Common myeloid progenitor, CD34-positive (primary cell): Measurements from ENCODE around the gene RGS7.

ENCODE experiments used
- CTCF ChIA-PET: fragments of 350-600 bp; sonication (Branson Sonifier 250); formaldehyde crosslinking; loops from one replicate; lab custom pipeline; 2021; ENCODE audit warnings: antibody characterized with exemption; lab: Charles Lee
- POLR2A ChIA-PET: fragments of 350-600 bp; sonication (Branson Sonifier 250); formaldehyde crosslinking; loops from one replicate; lab custom pipeline; 2021; ENCODE audit warnings: antibody characterized with exemption; lab: Charles Lee
- DNase-seq, 3 donors: peaks; one replicate each; pipeline versions ENCODE4 v3.0.0 to v3.0.0-alpha.2; 2013
- H3K27ac ChIP-seq, 2 experiments: 1 replicate in 1 of 2; 2 replicates in 1 of 2; pipeline ENCODE4 v1.7.0; 2013; ENCODE audit warnings: inconsistent platforms in 2 of 2, low read length in 2 of 2, mild to moderate bottlenecking in 2 of 2, low read depth in 1 of 2, moderate library complexity in 1 of 2; ENCODE audit not compliant: severe bottlenecking in 2 of 2, insufficient read depth in 1 of 2, poor library complexity in 1 of 2
- H3K27me3 ChIP-seq, 5 experiments: replicated peaks in 2 of 5; 1 replicate in 3 of 5; 2 replicates in 2 of 5; pipeline versions ENCODE4 v1.6.1 to v1.7.0; 2013; ENCODE audit warnings: low read length in 4 of 5, mild to moderate bottlenecking in 2 of 5, moderate library complexity in 2 of 5, inconsistent platforms in 1 of 5; ENCODE audit not compliant: insufficient read depth in 5 of 5, control insufficient read depth in 4 of 5
- H3K36me3 ChIP-seq, 4 experiments: 1 replicate in 2 of 4; 2 replicates in 2 of 4; pipeline versions ENCODE4 v1.6.1 to v1.7.0; 2013; ENCODE audit warnings: low read length in 3 of 4, control low read depth in 1 of 4, mild to moderate bottlenecking in 1 of 4; ENCODE audit not compliant: control insufficient read depth in 4 of 4, insufficient read depth in 4 of 4
- H3K4me1 ChIP-seq, 4 experiments: 1 replicate in 3 of 4; 2 replicates in 1 of 4; pipeline versions ENCODE4 v1.6.1 to v1.7.1; 2013; ENCODE audit warnings: low read length in 3 of 4, mild to moderate bottlenecking in 3 of 4, control low read depth in 1 of 4, inconsistent platforms in 1 of 4, moderate library complexity in 1 of 4; ENCODE audit not compliant: control insufficient read depth in 4 of 4, insufficient read depth in 4 of 4; ENCODE audit errors: control extremely low read depth in 1 of 4
- H3K4me3 ChIP-seq, 7 experiments: 1 replicate in 4 of 7; 2 replicates in 3 of 7; pipeline versions ENCODE4 v1.5.1 to v1.7.0; 2013; ENCODE audit warnings: mild to moderate bottlenecking in 7 of 7, low read length in 6 of 7, moderate library complexity in 6 of 7, inconsistent platforms in 2 of 7, low read depth in 2 of 7, control low read depth in 1 of 7; ENCODE audit not compliant: insufficient read depth in 4 of 7, control insufficient read depth in 1 of 7; ENCODE audit errors: extremely low read depth in 1 of 7
- H3K9me3 ChIP-seq, 5 experiments: 1 replicate in 4 of 5; 2 replicates in 1 of 5; pipeline versions ENCODE4 v1.6.1 to v1.7.1; 2013; ENCODE audit warnings: low read length in 4 of 5, mild to moderate bottlenecking in 2 of 5, inconsistent platforms in 1 of 5, low read depth in 1 of 5, moderate library complexity in 1 of 5; ENCODE audit not compliant: control insufficient read depth in 4 of 5, insufficient read depth in 2 of 5; ENCODE audit errors: control extremely low read depth in 1 of 5
- WGBS: methylation state at CpG from one replicate; pipeline ENCODE4 v1.1.5; 2013; ENCODE audit not compliant: insufficient coverage; 5-methylcytosine and 5-hydroxymethylcytosine counted together

Gene RGS7

GRCh38 chr1:241332037-241332409 lies 25.0 kb downstream of the RGS7 start:
- Histone ChIP-seq H3K4me3 (no peak overlapping the region), H3K27ac (no peak overlapping the region), H3K4me1 (no peaks in the 10 kb centered on the region), H3K27me3 (no peaks in the 10 kb centered on the region), H3K36me3 (no peaks in the 10 kb centered on the region), H3K9me3 (no peaks in the 10 kb centered on the region)
- DNase-seq = no peak
- CTCF ChIA-PET = no interaction called here
- 79% methylated on average over 2 of the region's 4 CpGs for WGBS
- POLR2A ChIA-PET = no interaction called here

DNA sequence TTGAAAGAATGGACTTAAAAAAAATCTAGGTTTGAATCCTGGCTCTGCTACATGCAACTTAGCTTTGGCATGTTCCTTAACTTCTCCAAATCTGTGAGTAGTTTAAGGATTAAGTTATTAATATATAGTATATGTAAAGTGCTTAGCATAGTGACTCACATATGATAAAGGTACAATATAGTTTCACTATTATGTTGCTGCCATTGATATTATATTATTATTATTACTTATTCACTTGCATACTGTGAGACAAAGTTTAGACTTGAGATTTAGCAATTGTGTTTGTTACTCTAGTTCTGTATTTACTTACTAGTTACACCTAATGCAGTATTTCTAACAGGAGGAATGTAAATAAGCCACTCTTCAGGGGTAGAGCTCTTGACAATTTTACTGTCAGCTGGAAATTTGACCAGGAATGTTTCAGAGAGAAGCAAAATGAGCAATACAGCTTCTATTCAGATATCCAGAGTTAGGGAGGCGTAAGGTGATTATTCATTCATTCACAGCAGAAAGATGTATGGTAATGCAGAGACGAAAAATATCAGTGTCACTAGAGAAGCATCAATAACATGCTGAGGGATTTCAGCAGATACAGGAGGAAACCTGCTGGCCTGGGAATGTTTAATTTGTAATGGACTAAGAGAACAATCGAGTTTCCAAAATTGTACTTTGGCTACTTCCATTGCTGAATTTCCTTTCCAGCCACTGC lies 25.5 kb downstream of the RGS7 start:
- Histone ChIP-seq H3K4me3 (no peak overlapping the region), H3K9me3 (no peaks in the 10 kb centered on the region), H3K4me1 (no peaks in the 10 kb centered on the region), H3K27ac (no peak overlapping the region), H3K36me3 (no peaks in the 10 kb centered on the region), H3K27me3 (no peaks in the 10 kb centered on the region)
- no peak for DNase-seq
- WGBS = 90% methylated on average over 2 of the region's 3 CpGs
- POLR2A ChIA-PET = no interaction called here
- CTCF ChIA-PET = no interaction called here

DNA sequence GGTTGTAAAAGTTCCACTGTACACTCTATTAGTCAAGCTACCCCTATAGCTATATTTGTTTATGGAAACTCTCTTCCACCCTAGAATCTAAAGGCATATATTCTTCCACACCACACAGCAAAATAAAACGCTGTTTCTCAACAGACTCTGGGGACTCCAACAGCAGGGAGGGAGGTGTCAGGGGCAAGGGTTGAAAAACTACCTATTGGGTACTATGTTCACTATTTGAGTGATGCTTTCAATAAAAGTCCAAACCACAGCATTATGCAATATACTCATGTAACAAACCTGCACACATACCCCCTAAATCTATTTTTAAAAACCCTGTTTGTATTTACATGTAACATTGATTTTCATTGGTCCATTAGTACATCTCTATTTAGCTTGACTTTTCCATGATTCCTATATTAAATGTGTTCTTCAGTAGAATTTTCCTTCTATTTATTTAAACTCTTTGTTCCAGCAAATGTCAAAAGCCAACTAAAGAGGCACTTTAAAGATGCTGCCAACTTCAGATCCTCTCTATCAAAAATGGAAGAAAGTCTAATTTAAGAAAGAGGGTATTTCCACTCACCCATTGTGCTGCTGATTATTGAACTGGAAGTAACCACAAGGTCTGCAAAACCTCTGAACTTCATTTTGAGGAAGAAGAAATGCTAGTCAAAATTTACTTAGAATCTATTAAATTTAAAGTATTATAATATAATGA lies 26.2 kb downstream of the RGS7 start:
- CTCF ChIA-PET = no interaction called here
- DNase-seq = no peak
- no peak overlapping the region for H3K27ac ChIP-seq

GRCh38 chr1:241325456-241325855 lies 31.5 kb downstream of the RGS7 start:
- ChIA-PET POLR2A (no interaction called here), CTCF (no interaction called here)
- no peaks in the 10 kb centered on the region for H3K36me3 ChIP-seq
- WGBS = 60% methylated on average over 1 of the region's 2 CpGs
- H3K4me1 ChIP-seq = no peaks in the 10 kb centered on the region
- no peak for DNase-seq
- no peaks in the 10 kb centered on the region for H3K27me3 ChIP-seq
- no peak overlapping the region for H3K4me3 ChIP-seq
- no peak overlapping the region for H3K27ac ChIP-seq
- no peaks in the 10 kb centered on the region for H3K9me3 ChIP-seq

More for the DNA sequence above, 26.2 kb downstream of the RGS7 start:
- Histone ChIP-seq H3K4me3 (no peak overlapping the region), H3K27me3 (no peaks in the 10 kb centered on the region), H3K9me3 (no peaks in the 10 kb centered on the region), H3K4me1 (no peaks in the 10 kb centered on the region), H3K36me3 (no peaks in the 10 kb centered on the region)
- WGBS = no CpG with 5 or more reads among the region's 1 CpG
- POLR2A ChIA-PET = no interaction called here

DNA sequence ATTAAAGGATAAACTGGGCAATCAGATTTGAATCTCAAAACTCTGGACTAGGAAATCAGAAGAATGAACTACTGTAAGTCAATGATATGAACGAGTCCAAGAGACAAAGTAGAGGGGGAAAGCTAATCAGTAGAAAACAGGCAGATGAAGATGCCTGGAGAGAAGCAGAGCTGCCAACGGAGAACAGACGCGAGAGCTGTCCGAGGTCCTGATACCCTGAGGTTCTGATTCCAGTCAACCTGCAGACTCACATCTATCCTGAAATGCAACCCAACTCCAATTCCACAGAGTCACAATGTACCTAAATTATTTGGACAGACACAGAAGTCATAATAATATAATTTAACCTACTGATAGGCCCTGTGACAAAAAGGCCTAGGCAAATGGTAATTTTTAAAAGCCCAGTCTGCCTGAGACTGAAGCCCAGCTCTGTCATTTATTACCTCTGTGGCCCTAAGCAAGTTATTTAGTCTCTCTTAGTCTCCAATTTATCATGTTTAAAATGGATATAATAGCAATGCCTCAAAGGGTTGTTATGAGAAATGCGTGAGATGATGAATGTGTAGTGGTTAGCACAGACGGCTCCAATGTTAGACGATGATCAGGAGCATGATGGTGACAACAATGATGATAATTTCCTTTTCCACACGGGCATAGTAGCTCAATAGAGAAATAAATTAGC lies 33.4 kb downstream of the RGS7 start:
- 6% methylated on average over 3 of the region's 9 CpGs for WGBS
- ChIA-PET POLR2A (no interaction called here), CTCF (no interaction called here)
- no peaks in the 10 kb centered on the region for H3K36me3 ChIP-seq
- H3K4me3 ChIP-seq = no peak overlapping the region
- no peaks in the 10 kb centered on the region for H3K4me1 ChIP-seq
- peak; percentile 4 to 22 (median 18) for DNase-seq
- no peak overlapping the region for H3K27ac ChIP-seq
- H3K9me3 ChIP-seq = no peaks in the 10 kb centered on the region
- no peaks in the 10 kb centered on the region for H3K27me3 ChIP-seq

GRCh38 chr1:241317676-241318075 lies 39.3 kb downstream of the RGS7 start:
- no peaks in the 10 kb centered on the region for H3K27me3 ChIP-seq
- ChIA-PET POLR2A (interaction anchor here (0.6 kb wide), 1 partner anchor 131 kb away, joined by 3 read pairs; no protein-coding TSS in a partner anchor), CTCF (no interaction called here)
- H3K36me3 ChIP-seq = no peaks in the 10 kb centered on the region
- no peak for DNase-seq
- H3K27ac ChIP-seq = no peak overlapping the region
- WGBS = 92% methylated on average over 2 of the region's 2 CpGs
- no peak overlapping the region for H3K4me3 ChIP-seq
- no peaks in the 10 kb centered on the region for H3K4me1 ChIP-seq
- H3K9me3 ChIP-seq = no peaks in the 10 kb centered on the region

GRCh38 chr1:241316372-241316771 lies 40.6 kb downstream of the RGS7 start:
- CTCF ChIA-PET = no interaction called here
- POLR2A ChIA-PET = no interaction called here
- H3K4me3 ChIP-seq = no peak overlapping the region
- no peaks in the 10 kb centered on the region for H3K36me3 ChIP-seq
- H3K9me3 ChIP-seq = no peaks in the 10 kb centered on the region
- H3K27ac ChIP-seq = no peak overlapping the region
- WGBS = 83% methylated on average over 1 of the region's 3 CpGs
- no peaks in the 10 kb centered on the region for H3K27me3 ChIP-seq
- DNase-seq = no peak
- no peaks in the 10 kb centered on the region for H3K4me1 ChIP-seq
